ENCODE data around the gene SIL1.

The SIL1 gene

DNA sequence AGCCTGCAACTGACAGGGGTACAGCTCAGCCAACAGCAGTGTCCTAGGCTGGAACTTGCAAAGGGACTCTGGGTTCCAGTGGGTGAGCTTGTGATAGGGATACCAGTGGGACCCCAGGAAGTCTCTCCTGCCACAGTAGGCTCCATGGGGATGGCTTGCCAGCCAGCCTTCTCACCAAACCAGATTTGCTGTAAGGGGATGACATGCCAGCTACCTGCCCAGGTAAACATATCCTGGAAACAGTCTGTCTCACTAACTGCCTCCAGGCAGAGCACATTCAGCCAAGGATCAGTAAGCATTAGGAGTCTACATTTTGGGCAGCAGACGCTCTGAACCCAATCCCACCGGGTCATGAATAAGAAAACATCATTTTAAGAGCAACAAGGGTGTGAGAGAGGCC, 49.9 kb downstream of the SIL1 start:
- TF ChIP-seq, protein P1, sequence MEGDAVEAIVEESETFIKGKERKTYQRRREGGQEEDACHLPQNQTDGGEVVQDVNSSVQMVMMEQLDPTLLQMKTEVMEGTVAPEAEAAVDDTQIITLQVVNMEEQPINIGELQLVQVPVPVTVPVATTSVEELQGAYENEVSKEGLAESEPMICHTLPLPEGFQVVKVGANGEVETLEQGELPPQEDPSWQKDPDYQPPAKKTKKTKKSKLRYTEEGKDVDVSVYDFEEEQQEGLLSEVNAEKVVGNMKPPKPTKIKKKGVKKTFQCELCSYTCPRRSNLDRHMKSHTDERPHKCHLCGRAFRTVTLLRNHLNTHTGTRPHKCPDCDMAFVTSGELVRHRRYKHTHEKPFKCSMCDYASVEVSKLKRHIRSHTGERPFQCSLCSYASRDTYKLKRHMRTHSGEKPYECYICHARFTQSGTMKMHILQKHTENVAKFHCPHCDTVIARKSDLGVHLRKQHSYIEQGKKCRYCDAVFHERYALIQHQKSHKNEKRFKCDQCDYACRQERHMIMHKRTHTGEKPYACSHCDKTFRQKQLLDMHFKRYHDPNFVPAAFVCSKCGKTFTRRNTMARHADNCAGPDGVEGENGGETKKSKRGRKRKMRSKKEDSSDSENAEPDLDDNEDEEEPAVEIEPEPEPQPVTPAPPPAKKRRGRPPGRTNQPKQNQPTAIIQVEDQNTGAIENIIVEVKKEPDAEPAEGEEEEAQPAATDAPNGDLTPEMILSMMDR (IDR thresholded peaks at IDR 0.05; ENCODE audit: low read depth, low read length, poor library complexity, severe bottlenecking) = no peak
- no peak for TF ChIP-seq EZH2phosphoT487 (IDR thresholded peaks at IDR 0.05; ENCODE audit: borderline replicate concordance, low read length)
- Histone ChIP-seq H4K20me1 (ENCODE audit: control insufficient read depth, insufficient read depth, low read depth, low read length) (0 out of 2 replicates have a peak, but pooled peaks cover 2% of the 10 kb centered on the region), H3K27me3 (ENCODE audit: control insufficient read depth, low read length) (no peaks in the 10 kb centered on the region), H3F3A (ENCODE audit: control insufficient read depth, insufficient read depth) (no peaks in the 10 kb centered on the region), H3K27ac (ENCODE audit: low read depth, low read length) (no peak overlapping the region), H3K4me3 (ENCODE audit: low read length) (no peak overlapping the region), H3K9me3 (ENCODE audit: control insufficient read depth, insufficient read depth, low read length) (no peaks in the 10 kb centered on the region), H3K4me1 (ENCODE audit: control insufficient read depth, low read length) (no peaks in the 10 kb centered on the region), H3K4me2 (ENCODE audit: low read length) (no peak overlapping the region), H3K79me2 (ENCODE audit: control insufficient read depth, low read length) (no peaks in the 10 kb centered on the region), H3K36me3 (ENCODE audit: control insufficient read depth, low read length) (no peaks in the 10 kb centered on the region), H3K9me2 (replicated peaks; ENCODE audit: control insufficient read depth, low read length) (no peaks in the 10 kb centered on the region)

DNA sequence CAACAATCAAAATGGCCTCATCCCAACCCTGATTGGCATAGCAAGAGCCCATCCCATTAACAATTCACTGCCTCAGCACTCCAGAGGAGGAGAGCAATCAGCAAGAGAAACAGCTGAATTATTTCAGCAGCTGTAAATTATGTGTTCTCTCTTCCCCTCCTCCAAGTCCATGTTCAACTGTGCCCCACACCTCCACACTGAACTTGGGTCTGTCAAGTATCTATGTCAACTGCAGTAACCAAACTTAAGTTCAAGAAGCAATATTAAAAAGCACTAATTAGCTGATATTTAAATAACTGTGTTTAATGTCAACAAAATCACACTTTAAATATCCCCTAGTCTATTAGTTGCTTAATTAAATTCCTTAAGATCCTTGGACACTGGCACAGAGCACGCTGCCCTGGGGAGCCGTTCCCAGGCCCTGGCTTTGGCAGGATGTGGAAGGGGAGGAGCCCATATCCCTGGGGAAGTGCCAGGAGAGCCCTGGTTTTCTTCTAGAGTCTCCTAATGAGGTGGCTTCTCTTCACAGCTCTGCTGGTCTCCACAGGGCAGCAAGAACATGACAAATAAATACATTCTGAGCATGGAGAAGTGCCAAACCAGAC, 50.6 kb downstream of the SIL1 start:
- Histone ChIP-seq H4K20me1 (ENCODE audit: control insufficient read depth, insufficient read depth, low read depth, low read length) (0 out of 2 replicates have a peak, but pooled peaks cover 2% of the 10 kb centered on the region), H3K27me3 (ENCODE audit: control insufficient read depth, low read length) (no peaks in the 10 kb centered on the region), H3K27ac (ENCODE audit: low read depth, low read length) (no peak overlapping the region), H3K4me3 (ENCODE audit: low read length) (no peak overlapping the region), H3K79me2 (ENCODE audit: control insufficient read depth, low read length) (no peaks in the 10 kb centered on the region), H3F3A (ENCODE audit: control insufficient read depth, insufficient read depth) (no peaks in the 10 kb centered on the region), H3K4me2 (ENCODE audit: low read length) (no peak overlapping the region), H3K9me2 (replicated peaks; ENCODE audit: control insufficient read depth, low read length) (no peaks in the 10 kb centered on the region), H3K4me1 (ENCODE audit: control insufficient read depth, low read length) (no peaks in the 10 kb centered on the region), H3K36me3 (ENCODE audit: control insufficient read depth, low read length) (no peaks in the 10 kb centered on the region), H3K9me3 (ENCODE audit: control insufficient read depth, insufficient read depth, low read length) (no peaks in the 10 kb centered on the region)
- no peak for TF ChIP-seq EZH2phosphoT487 (IDR thresholded peaks at IDR 0.05; ENCODE audit: borderline replicate concordance, low read length)
- TF ChIP-seq, protein P1 (IDR thresholded peaks at IDR 0.05; ENCODE audit: low read depth, low read length, poor library complexity, severe bottlenecking) = no peak

DNA sequence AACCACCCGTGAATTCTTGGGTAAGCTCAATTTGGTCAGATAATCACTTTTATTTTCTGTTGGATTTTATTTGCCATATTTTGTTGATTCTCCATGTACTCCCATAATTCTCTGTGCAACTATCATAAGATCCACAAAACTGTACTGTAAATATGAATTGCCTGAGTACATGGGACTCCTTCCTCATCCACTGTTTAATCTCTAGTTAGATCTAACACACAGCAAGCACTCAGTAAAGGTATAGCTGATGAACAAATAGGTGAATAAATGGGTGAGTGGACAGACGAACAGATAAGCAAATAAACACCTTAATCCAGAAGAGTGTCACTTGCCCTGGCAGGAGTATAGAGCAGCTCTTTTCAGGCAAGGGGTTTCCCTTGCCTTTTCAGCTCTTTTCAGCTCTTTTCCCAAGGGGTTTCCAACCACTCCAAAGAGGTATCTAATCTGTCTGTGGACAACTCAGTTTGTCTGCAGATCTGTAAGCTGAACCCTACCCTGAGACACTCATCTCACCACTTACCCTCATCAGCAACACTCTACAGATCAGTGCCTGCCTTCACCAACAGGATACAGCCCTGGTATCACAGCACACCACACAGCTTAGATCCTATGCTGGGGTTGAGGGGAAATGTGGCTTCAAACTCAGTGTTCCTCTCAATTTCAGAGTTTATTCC, 51.2 kb downstream of the SIL1 start:
- no peaks in the 10 kb centered on the region for H3K27me3 ChIP-seq (ENCODE audit: control insufficient read depth, low read length)
- H4K20me1 ChIP-seq (ENCODE audit: control insufficient read depth, insufficient read depth, low read depth, low read length) = 0 out of 2 replicates have a peak, but pooled peaks cover 2% of the 10 kb centered on the region
- H3K27ac ChIP-seq (ENCODE audit: low read depth, low read length) = no peak overlapping the region
- TF ChIP-seq, protein P1 (IDR thresholded peaks at IDR 0.05; ENCODE audit: low read depth, low read length, poor library complexity, severe bottlenecking) = no peak
- no peak for TF ChIP-seq EZH2phosphoT487 (IDR thresholded peaks at IDR 0.05; ENCODE audit: borderline replicate concordance, low read length)
- H3K9me3 ChIP-seq (ENCODE audit: control insufficient read depth, insufficient read depth, low read length) = no peaks in the 10 kb centered on the region
- no peak overlapping the region for H3K4me3 ChIP-seq (ENCODE audit: low read length)
- H3K36me3 ChIP-seq (ENCODE audit: control insufficient read depth, low read length) = no peaks in the 10 kb centered on the region
- no peak overlapping the region for H3K4me2 ChIP-seq (ENCODE audit: low read length)
- no peaks in the 10 kb centered on the region for H3K4me1 ChIP-seq (ENCODE audit: control insufficient read depth, low read length)
- H3K79me2 ChIP-seq (ENCODE audit: control insufficient read depth, low read length) = no peaks in the 10 kb centered on the region
- no peaks in the 10 kb centered on the region for H3F3A ChIP-seq (ENCODE audit: control insufficient read depth, insufficient read depth)
- no peaks in the 10 kb centered on the region for H3K9me2 ChIP-seq (replicated peaks; ENCODE audit: control insufficient read depth, low read length)
